GM21717 (cell line): Measurements from ENCODE around the gene IRAK1BP1.
"Not testable (repeated sequence)": the region's sequence is repeated elsewhere in the genome, so short reads cannot be mapped to it uniquely, and the experiment has no call there.

Experiments used
- ATAC-seq: cut with Tn5 transposase; IDR thresholded peaks from one replicate; pipeline ENCODE4 v1.9.1; 2021; ENCODE audit warnings: mild to moderate bottlenecking, moderate library complexity; ENCODE audit not compliant: unreplicated experiment

Gene IRAK1BP1

DNA sequence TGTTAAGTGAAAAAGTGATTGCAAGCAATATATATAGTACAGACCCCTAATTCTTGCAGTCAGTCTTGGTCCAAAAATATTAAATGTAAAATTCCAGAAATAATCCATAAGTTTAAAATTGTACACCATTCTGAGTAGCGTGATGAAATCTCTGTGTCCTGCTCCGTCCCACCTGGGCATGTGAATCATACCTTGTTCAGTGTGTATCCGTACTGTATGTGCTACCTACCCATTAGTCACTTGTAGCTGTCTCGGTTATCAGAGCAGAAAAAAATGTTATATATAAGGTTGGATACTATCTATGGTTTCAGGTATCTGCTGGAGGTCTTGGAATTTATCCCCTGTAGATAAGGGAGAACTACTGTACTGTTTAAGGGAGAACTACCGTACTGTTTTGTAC is 16.3 kb downstream of the IRAK1BP1 start:
- ATAC-seq: no peak

DNA sequence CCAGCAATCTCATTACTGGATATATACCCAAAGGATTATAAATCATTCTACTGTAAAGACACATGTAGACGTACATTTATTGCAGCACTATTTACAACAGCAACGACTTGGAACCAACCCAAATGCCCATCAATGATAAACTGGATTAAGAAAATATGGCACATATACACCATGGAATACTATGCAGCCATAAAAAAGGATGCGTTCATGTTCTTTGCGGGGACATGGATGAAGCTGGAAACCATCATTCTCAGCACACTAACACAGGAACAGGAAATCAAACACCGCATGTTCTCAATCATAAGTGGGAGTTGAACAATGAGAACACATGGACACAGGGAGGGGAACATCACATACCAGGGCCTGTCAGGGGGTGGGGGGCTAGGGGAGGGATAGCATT is 22.6 kb downstream of the IRAK1BP1 start:
- not testable (repeated sequence) for ATAC-seq

DNA sequence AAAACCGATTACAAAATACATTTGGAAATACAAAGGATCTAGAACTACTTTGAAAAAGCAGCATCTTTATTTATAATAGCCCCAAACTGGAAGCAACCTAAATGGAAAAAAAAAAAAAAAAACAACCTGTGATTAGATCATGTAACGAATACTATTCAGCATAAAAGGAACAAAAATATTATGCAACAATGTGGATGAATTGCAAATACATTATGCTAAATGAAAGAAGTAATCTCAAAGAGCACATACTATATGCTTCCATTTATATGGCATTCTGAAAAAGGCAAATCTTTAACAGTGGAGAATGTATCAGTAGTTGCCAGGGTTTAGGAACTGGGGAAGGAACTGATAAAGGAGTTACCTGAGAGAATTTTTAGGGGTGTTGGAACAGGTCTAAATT is 28.9 kb downstream of the IRAK1BP1 start:
- ATAC-seq: no peak

DNA sequence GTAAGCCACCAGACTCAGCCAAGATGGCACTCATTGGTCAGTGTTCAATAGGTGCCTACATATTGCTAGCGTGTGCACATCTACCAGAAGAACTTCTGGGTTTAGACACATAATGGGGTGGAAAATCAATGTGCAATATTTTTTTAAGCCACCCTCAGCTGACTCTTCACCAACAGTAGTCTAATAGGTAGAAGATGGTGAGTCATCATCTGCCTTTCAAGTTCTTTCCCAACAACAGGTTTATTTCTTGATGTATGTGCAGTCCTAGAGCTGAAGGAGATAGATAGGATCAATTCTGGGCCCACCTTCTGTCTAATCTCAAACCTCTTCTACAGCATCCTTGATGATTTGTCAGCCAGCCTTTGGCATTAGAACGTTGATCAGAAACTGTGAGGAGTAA is 41.3 kb downstream of the IRAK1BP1 start:
- no peak for ATAC-seq

DNA sequence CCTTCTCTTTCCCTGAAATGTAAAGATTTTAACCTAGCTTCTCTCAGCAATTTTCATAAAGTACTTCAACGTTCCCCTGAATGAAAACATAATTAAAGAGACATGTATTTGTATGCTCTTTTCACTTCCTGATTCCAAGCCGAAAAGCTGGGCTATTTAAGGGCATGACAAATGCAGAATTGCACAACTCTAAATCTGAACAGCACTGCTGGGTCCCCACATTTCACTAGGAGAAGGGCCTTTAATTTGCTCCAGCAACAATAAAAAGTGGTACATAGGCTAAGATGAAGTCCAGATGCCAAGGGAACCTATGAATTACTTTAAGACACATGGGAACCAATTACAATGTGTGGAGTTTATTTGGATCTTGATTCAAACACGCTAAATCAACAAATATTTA is 42.0 kb downstream of the IRAK1BP1 start:
- ATAC-seq: no peak

DNA sequence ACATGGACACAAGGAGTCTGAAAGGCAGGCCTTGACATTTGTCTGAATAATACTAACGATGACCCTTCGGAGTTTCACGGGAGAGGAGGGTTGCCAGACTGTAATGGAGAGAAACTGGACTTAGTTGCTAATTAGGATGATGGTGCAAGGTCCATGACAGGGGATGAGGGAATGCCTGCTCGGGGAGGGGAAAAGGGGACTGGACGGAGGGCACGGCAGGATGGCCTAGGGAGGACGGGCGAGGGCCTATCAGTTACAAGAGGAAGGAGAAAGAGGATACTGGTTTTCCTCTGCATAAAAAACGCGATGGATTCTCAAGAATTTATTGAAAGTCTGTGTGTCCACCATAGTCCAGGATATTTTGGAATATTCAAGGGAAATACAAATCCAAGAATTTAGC is 42.7 kb downstream of the IRAK1BP1 start:
- ATAC-seq: no peak

DNA sequence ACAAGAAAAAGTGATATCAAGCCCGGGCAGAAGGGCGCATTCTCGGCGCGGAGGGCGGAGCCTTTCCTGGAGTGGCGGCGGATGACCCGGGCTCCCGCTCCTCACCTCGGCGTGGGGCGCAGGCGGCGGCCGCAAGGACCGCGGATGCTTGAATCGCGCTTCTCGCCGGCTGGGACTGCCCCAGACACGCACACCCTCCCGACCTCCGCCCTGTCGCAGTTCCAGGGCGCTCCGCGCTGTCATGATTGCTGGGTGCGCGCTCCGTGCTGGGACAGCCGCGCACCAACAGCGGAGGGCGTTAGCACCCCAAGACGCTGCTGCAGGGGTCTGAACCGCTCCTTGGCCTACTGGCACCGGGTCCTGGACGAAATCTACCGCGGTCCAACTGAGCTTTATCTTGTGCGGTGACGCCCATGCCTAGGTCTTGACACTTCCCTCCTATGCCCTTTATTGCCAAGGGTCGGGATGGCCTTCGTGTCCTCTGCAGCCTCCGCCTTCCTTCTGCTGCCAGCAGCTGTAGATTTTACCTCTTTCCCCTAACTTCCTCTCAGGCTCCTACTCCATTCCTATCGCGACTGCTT is 43.3 kb downstream of the IRAK1BP1 start:
- peak; percentile 65 for ATAC-seq

DNA sequence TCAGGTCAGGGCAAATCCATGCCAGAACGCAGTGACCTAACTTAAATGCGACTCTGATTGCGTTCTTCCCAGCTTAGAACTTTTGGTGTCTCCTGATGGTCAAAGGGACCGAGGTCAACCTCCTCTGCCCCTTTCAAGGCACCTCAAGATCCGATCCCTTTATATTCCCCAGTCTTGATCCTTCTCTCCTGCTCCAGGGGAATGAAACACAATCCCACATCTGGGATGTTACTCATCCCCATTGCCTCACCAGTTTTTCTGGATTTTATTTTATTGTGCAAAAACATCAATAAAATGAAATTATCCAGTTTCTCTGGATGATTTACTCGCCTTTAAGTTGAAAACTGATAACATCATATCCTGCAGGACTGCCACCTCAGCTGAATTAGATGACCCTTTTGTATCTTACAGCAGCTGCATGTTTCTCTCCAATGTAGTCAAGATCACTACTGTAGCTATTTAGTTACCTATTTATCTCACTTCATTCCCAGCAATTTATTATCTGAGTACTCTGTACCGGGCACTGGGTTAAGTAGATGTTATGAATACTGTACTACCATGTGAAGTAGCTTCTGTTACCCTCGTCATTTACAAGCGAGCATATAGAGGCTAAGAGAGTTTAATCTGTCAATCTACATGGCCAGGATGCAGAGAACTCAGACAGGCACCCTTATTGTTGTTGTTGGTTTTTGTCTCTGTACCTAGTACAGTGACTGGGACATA is 44.0 kb downstream of the IRAK1BP1 start:
- ATAC-seq: no peak

DNA sequence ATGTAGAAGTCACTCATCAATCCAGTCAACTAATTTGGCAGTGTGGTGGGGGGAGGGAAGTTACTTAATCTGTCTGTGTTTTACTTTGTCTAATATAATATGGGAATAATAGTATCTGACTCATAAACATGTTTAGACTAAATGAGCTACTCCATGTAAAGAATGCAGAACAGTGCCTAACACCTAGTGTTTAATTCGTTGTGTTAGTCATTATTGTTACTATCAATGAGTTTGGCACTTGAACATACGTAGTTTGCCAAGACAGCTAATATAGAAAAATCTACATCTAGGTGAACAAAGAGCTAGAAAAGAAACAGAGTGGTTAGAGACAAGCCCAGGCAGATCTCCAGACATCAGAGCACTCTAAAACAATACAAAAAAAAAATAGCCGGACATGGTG is 49.1 kb downstream of the IRAK1BP1 start:
- ATAC-seq: no peak

DNA sequence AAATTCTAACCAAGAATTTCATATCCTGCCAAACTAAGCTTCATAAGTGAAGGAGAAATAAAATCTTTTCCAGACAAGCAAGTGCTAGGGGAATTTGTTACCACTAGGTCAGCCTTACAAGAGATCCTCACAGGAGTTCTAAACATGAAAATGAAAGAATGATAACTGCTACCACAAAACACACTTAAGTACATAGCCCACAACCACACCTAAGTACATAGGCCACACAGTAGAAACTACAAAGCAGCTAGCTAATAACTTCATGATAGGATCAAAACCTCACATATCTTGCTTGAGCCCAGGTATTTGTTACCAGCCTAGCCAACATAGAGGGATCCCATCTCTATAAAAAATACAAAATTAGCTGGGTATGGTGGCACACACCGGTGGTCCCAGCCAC is 50.4 kb downstream of the IRAK1BP1 start:
- ATAC-seq: no peak

DNA sequence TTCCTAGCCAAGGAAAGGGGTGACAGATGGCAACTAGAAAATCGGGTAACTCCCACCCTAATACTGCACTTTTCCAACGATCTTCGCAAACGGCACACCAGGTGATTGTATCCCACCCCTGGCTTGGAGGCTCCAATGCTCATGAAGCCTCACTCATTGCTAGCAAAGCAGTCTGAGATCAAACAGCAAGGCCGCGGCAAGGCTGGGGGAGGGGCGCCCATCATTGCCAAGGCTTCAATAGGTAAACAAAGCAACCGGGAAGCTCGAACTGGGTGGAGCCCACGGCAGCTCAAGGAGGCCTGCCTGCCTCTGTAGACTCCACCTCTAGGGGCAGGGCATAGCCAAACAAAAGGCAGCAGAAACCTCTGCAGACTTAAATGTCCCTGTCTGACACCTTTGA is 53.8 kb downstream of the IRAK1BP1 start:
- not testable (repeated sequence) for ATAC-seq

DNA sequence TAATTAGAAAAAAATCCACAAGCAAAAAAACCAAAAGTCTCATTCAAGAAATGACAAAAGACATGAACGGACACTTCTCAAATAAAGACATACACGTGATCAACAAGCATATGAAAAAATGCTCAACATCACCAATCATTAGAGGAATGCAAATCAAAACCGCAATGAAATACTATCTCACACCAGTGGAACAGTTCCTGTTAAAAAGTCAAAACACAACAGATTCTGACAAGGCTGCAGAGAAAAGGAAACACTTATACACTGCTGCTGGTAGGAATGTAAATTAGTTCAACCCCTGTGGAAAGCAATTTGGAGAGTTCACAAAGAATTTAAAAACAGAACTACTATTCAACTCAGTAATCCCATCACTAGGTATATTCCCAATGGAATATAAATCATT is 58.0 kb downstream of the IRAK1BP1 start:
- ATAC-seq: no peak

DNA sequence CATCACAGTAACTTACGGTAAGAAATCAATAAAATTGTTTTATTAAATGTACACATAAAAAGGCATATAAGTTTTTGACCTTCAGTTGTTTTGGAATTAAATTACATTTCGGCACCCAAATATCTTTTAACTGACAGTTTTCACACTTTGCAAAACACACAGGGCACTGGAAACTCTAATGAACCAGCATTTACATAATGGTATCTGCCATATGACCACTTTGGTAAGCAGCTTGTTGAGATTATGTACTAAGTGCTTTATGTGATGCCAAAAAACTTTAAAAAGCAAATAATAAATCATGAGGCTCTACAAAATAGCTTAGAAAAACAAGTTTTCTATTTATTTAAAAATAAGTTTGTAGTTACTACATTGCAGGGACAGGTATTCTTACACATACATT is 68.2 kb downstream of the IRAK1BP1 start:
- no peak for ATAC-seq

DNA sequence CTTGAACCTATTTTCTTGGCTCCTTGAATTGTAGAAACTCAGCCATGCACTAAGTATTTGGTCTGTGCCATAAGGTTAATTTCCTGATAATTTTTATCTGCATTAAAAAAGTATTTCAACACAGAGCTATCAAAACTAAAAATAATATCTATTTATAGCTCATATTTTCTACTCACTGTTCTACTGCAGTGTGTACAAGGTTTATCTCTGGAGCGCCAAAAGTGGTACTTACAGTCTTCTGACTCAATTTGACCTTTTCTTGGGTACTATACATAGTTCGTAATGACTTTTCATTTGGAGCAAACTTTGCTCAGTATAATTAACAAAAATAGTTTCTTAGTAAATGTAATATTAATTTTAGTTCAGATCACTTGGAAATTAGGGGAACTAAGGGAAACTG is 69.2 kb downstream of the IRAK1BP1 start:
- no peak for ATAC-seq

DNA sequence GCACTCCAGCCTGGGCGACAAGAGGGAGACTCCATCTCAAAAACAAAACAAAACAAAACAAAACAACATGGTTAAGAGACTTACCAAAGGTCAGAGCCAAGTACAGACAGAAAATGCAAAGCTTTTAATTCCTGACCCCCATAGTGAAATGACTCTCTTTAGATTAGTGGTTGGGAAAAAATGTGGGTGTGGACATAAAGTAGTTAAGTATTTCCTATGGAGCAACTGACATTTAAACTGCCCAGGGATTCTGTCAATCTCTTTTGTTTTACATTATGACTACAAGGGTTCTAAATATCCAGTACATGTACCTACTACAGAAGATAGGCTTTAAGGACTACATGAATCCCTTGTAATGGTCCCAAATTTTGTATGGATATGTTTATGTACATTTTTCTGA is 75.1 kb downstream of the IRAK1BP1 start:
- no peak for ATAC-seq

DNA sequence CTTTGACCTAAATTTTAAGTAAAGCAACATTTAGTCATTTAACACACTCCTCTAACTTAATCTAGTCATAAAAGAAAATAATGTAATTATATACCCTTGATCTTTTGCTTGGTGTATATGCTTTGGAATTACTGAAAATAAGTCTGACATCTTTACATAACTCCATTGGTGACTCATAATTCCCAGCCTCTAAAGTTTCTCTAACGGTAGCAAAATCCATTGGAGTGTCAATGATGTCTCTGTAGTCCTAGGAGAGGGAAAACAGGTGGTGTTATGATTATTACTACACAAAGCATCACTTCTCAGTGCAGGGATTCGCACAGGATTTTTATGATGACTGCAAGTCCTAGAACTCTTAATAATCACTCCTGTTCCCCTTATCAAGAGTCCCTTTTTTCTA is 80.2 kb downstream of the IRAK1BP1 start:
- no peak for ATAC-seq

DNA sequence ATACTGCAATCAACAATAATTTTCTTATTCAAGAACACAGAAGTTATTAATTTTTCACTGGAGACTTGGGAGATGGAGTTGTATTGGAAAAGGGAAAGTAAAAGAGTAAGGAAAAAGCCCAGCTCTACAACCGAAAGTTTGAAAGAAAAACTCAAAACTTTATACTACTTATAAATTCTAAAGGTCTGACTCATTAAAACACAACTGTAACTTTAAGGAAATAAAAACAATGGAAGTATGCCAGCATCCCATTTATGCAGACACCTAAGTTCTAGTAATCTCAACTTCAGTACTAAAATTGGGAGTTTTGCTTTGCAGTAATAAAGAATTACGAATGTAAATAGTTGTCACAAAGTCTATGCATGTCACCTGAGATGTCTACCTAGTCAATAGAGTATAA is 80.6 kb downstream of the IRAK1BP1 start:
- ATAC-seq: no peak

DNA sequence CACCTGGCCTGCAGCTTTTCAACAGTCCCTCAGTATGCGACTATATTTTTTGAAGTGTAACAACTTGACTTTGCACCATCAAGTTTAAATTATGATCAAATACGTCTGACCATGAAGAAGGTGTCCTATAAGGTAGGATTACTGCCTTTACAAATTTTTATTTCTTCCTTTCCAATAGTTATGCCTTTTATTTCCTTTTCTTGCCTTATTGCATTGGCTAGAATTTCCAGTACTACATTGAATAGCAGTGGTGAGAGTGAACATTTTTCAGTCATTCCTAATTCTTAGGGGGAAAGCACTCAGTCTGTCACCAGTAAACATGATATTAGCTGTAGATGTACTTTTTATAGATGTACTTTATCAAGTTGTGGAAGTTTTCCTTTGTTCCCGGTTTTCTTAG is 81.4 kb downstream of the IRAK1BP1 start:
- no peak for ATAC-seq

DNA sequence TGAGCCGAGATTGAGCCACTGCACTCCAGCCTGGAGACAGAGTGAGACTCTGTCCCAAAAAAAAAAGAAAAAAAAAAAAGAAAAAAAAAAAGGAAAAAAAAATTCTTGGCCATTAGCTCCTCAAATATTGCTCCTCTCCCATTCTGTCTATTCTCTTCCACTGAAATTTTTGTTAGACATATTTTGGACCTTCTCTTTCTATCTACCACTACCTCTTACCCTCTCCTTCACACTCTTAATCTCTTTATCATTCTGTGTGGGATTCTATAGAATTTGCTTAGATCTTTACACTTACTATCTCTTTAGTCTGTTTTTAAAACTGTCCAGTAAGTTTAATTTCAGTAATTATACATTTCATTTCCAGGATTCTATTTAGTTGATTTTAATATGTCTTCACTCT is 85.0 kb downstream of the IRAK1BP1 start:
- ATAC-seq: no peak
